Measurements from ENCODE around the gene MTPN.

Gene MTPN

GRCh38 chr7:135900065-135900546, 77.1 kb downstream of the MTPN start:
- Histone ChIP-seq H3K27me3 (ENCODE audit: low read depth) (no peaks in the 10 kb centered on the region), H3K4me1 (no peaks in the 10 kb centered on the region), H3K9me3 (no peaks in the 10 kb centered on the region), H3K4me3 (no peak overlapping the region), H3K36me3 (replicated peaks) (no peaks in the 10 kb centered on the region)
- in situ Hi-C loops (cut with MboI; ENCODE audit: low sequenced_read_pairs), result no loop called here
- no peak for DNase-seq (ENCODE audit: low spot score in 2 of 2)

GRCh38 chr7:135899458-135900064, 77.6 kb downstream of the MTPN start:
- no peak for DNase-seq (ENCODE audit: low spot score in 2 of 2)
- no peaks in the 10 kb centered on the region for H3K36me3 ChIP-seq (replicated peaks)
- in situ Hi-C loops (cut with MboI; ENCODE audit: low sequenced_read_pairs), result no loop called here
- no peak overlapping the region for H3K4me3 ChIP-seq
- no peaks in the 10 kb centered on the region for H3K4me1 ChIP-seq
- no peaks in the 10 kb centered on the region for H3K27me3 ChIP-seq (ENCODE audit: low read depth)
- H3K9me3 ChIP-seq, result no peaks in the 10 kb centered on the region

- H3K36me3 ChIP-seq (replicated peaks), result no peaks in the 10 kb centered on the region
- in situ Hi-C loops (cut with MboI; ENCODE audit: low sequenced_read_pairs), result no loop called here
- no peaks in the 10 kb centered on the region for H3K9me3 ChIP-seq
- H3K4me1 ChIP-seq, result no peaks in the 10 kb centered on the region
- DNase-seq (ENCODE audit: low spot score in 2 of 2), result no peak
- no peaks in the 10 kb centered on the region for H3K27me3 ChIP-seq (ENCODE audit: low read depth)
- H3K4me3 ChIP-seq, result no peak overlapping the region
Measured at GRCh38 chr7:135898226-135898625, 78.9 kb downstream of the MTPN start.

- in situ Hi-C loops (cut with MboI; ENCODE audit: low sequenced_read_pairs), result no loop called here
- Histone ChIP-seq H3K27me3 (ENCODE audit: low read depth) (no peaks in the 10 kb centered on the region), H3K36me3 (replicated peaks) (no peaks in the 10 kb centered on the region), H3K9me3 (no peaks in the 10 kb centered on the region), H3K4me1 (no peaks in the 10 kb centered on the region), H3K4me3 (no peak overlapping the region)
- DNase-seq (ENCODE audit: low spot score in 2 of 2), result no peak
Measured at GRCh38 chr7:135894816-135895215, 82.3 kb downstream of the MTPN start.

GRCh38 chr7:135889823-135890222, 87.3 kb downstream of the MTPN start:
- no peaks in the 10 kb centered on the region for H3K27me3 ChIP-seq (ENCODE audit: low read depth)
- in situ Hi-C loops (cut with MboI; ENCODE audit: low sequenced_read_pairs), result no loop called here
- no peaks in the 10 kb centered on the region for H3K4me1 ChIP-seq
- H3K36me3 ChIP-seq (replicated peaks), result no peaks in the 10 kb centered on the region; the same call in 1 of the 2 replicates
- no peaks in the 10 kb centered on the region for H3K9me3 ChIP-seq
- no peak for DNase-seq (ENCODE audit: low spot score in 2 of 2)
- no peak overlapping the region for H3K4me3 ChIP-seq

- Histone ChIP-seq H3K9me3 (no peaks in the 10 kb centered on the region), H3K4me3 (no peak overlapping the region), H3K4me1 (no peaks in the 10 kb centered on the region), H3K36me3 (replicated peaks) (no peaks in the 10 kb centered on the region; the same call in 1 of the 2 replicates), H3K27me3 (ENCODE audit: low read depth) (no peaks in the 10 kb centered on the region)
- DNase-seq (ENCODE audit: low spot score in 2 of 2), result no peak
- in situ Hi-C loops (cut with MboI; ENCODE audit: low sequenced_read_pairs), result no loop called here
Measured at GRCh38 chr7:135888740-135889139, 88.4 kb downstream of the MTPN start.

- DNase-seq (ENCODE audit: low spot score in 2 of 2), result no peak
- in situ Hi-C loops (cut with MboI; ENCODE audit: low sequenced_read_pairs), result no loop called here
Measured at GRCh38 chr7:135886345-135887132, 90.6 kb downstream of the MTPN start.

GRCh38 chr7:135884495-135885232, 92.5 kb downstream of the MTPN start:
- Histone ChIP-seq H3K9me3 (no peaks in the 10 kb centered on the region), H3K27me3 (ENCODE audit: low read depth) (no peaks in the 10 kb centered on the region), H3K36me3 (replicated peaks) (no peaks in the 10 kb centered on the region; the same call in 1 of the 2 replicates), H3K4me3 (no peak overlapping the region), H3K4me1 (no peaks in the 10 kb centered on the region)
- in situ Hi-C loops (cut with MboI; ENCODE audit: low sequenced_read_pairs), result no loop called here
- no peak for DNase-seq (ENCODE audit: low spot score in 2 of 2)

More at GRCh38 chr7:135886345-135887132, 90.6 kb downstream of the MTPN start:
- no peak overlapping the region for H3K4me3 ChIP-seq
- H3K36me3 ChIP-seq (replicated peaks), result no peaks in the 10 kb centered on the region; the same call in 1 of the 2 replicates
- no peaks in the 10 kb centered on the region for H3K27me3 ChIP-seq (ENCODE audit: low read depth)
- H3K4me1 ChIP-seq, result no peaks in the 10 kb centered on the region
- no peaks in the 10 kb centered on the region for H3K9me3 ChIP-seq

- H3K36me3 ChIP-seq (replicated peaks), result no peaks in the 10 kb centered on the region
- H3K27me3 ChIP-seq (ENCODE audit: low read depth), result no peaks in the 10 kb centered on the region
- in situ Hi-C loops (cut with MboI; ENCODE audit: low sequenced_read_pairs), result no loop called here
- H3K4me1 ChIP-seq, result no peaks in the 10 kb centered on the region
- no peaks in the 10 kb centered on the region for H3K9me3 ChIP-seq
- DNase-seq (ENCODE audit: low spot score in 2 of 2), result no peak
- H3K4me3 ChIP-seq, result no peak overlapping the region
Measured at GRCh38 chr7:135879233-135879632, 97.9 kb downstream of the MTPN start.

- Histone ChIP-seq H3K9me3 (no peaks in the 10 kb centered on the region), H3K27me3 (ENCODE audit: low read depth) (no peaks in the 10 kb centered on the region), H3K4me3 (no peak overlapping the region), H3K4me1 (no peaks in the 10 kb centered on the region), H3K36me3 (replicated peaks) (no peaks in the 10 kb centered on the region)
- DNase-seq (ENCODE audit: low spot score in 2 of 2), result no peak
- in situ Hi-C loops (cut with MboI; ENCODE audit: low sequenced_read_pairs), result no loop called here
Measured at GRCh38 chr7:135878284-135878683, 98.9 kb downstream of the MTPN start.

- Histone ChIP-seq H3K9me3 (no peaks in the 10 kb centered on the region), H3K4me3 (no peak overlapping the region), H3K4me1 (no peaks in the 10 kb centered on the region), H3K36me3 (replicated peaks) (no peaks in the 10 kb centered on the region), H3K27me3 (ENCODE audit: low read depth) (no peaks in the 10 kb centered on the region)
- in situ Hi-C loops (cut with MboI; ENCODE audit: low sequenced_read_pairs), result no loop called here
- no peak for DNase-seq (ENCODE audit: low spot score in 2 of 2)
Measured at GRCh38 chr7:135877805-135878204, 99.4 kb downstream of the MTPN start.
